A172 (cell line): Measurements from ENCODE around the gene PKMYT1. TPM values are rescaled to one million over a fixed set of nuclear protein-coding genes. Genes with fewer than 3 reads are reported as not detected.
A peak's percentile ranks its signal among the peaks of the same experiment; 100 is the strongest.

Experiments
- DNase-seq: peaks from one replicate; pipeline ENCODE4 v3.0.0-alpha.2; 2015; ENCODE audit warnings: low spot score
- total RNA-seq: library from RNA; depleted of rRNA; stranded (reverse); fragments of >200 nt; shearing (Covaris generic); gene quantifications from 2 replicates; pipeline ENCODE4 v1.2.3, GENCODE V29; 2014; rRNA removed

The PKMYT1 gene
- total RNA-seq: 50.8 and 63.1 TPM in 2 replicates

- DNase-seq: peak; percentile 79
Observed at GRCh38 chr16:2980227-2981176, at the start of gene PKMYT1. Gene PKMYT1, minus strand, starts transcription at chr16:2980446. Its CDS starts 789 bp downstream, at chr16:2979657.

- DNase-seq: no peak
Observed at GRCh38 chr16:3029491-3030221, 49.4 kb upstream of the PKMYT1 start.

- no peak for DNase-seq
Observed at GRCh38 chr16:3028716-3029319, 48.6 kb upstream of the PKMYT1 start.

- DNase-seq: no peak
Observed at GRCh38 chr16:3027983-3028715, 47.9 kb upstream of the PKMYT1 start.

- DNase-seq: no peak
Observed at GRCh38 chr16:3027489-3027795, 47.2 kb upstream of the PKMYT1 start.

GRCh38 chr16:3026609-3027488 lies 46.6 kb upstream of the PKMYT1 start:
- DNase-seq: no peak

GRCh38 chr16:3026003-3026378 lies 45.7 kb upstream of the PKMYT1 start:
- DNase-seq: no peak

- DNase-seq: no peak
Observed at GRCh38 chr16:3025032-3026002, 45.1 kb upstream of the PKMYT1 start.

- DNase-seq: peak; percentile 96
Observed at GRCh38 chr16:3023669-3024478, 43.6 kb upstream of the PKMYT1 start, which contains the start of the genes HCFC1R1 and THOC6. Gene HCFC1R1, minus strand, starts transcription at chr16:3023942. Its CDS starts 1 bp downstream, at chr16:3023941. Gene THOC6, plus strand, starts transcription at chr16:3024035. Its CDS starts 292 bp downstream, at chr16:3024327.

GRCh38 chr16:3023415-3023668 lies 43.1 kb upstream of the PKMYT1 start:
- peak; percentile 96 for DNase-seq

- DNase-seq: no peak
Observed at GRCh38 chr16:3022684-3023414, 42.6 kb upstream of the PKMYT1 start.

- DNase-seq: peak; percentile 97
Observed at GRCh38 chr16:3022208-3022683, 42.0 kb upstream of the PKMYT1 start.

GRCh38 chr16:3021449-3022207 lies 41.4 kb upstream of the PKMYT1 start:
- DNase-seq: peak; percentile 97

GRCh38 chr16:3020604-3021448 lies 40.6 kb upstream of the PKMYT1 start:
- peak; percentile 94 for DNase-seq

GRCh38 chr16:3020247-3020603 lies 40.0 kb upstream of the PKMYT1 start, which contains the start of gene TNFRSF12A:
Gene TNFRSF12A, plus strand, starts transcription at chr16:3020368. Its CDS starts 30 bp downstream, at chr16:3020398.
- DNase-seq: peak; percentile 72

GRCh38 chr16:3019594-3020246 lies 39.5 kb upstream of the PKMYT1 start:
- DNase-seq: no peak
